Stimulated activated CD4-positive, alpha-beta T cell treated with anti-CD3 and anti-CD28 coated beads, Interleukin-4, amount 100 ng/mL, for 1 hour (primary cell): Measurements from ENCODE around the gene DLEC1.

Experiments used
- DNase-seq: peaks from one replicate; pipeline ENCODE4 v3.0.0-alpha.2; 2020

Gene DLEC1

DNA sequence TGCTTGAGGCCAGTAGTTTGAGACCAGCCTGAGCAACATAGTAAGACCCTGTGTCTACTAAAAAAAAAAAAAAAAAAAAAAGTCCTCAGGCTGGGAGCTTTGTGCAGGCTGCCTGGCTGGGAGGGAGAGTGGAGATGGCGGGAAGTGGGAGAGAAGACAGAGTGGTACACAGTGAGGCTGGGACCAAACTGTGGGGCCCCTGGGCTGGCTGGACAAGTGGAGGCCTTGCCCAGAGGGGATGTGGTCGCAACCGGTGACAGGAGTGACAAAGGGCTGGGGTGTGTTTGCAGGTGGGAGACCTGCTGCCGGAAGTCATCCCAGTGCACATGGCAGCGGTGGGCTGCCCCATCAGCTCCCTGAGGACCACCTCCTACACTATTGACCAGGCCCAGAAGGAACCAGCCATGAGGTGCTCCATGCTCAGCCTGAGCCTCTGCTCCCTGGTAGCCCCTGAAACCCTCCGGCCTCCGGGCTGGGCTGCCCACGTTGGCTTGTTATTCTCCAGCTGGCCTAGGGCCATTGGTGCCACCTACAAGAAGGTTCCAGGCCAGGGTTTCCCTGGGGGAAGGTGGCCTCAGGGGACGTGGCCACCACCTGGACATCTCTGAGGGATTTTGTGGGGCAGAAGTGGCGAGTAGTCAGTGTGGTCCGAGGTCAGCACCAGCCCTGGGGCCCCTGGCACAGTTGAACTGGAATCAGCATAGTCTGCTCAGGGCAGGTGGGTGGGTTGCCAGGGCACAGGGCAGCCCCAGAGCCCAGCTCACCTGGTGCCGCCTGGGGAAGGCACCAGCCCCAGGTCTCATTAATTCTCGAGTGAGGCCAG lies 75.3 kb downstream of the DLEC1 start:
- DNase-seq = no peak

DNA sequence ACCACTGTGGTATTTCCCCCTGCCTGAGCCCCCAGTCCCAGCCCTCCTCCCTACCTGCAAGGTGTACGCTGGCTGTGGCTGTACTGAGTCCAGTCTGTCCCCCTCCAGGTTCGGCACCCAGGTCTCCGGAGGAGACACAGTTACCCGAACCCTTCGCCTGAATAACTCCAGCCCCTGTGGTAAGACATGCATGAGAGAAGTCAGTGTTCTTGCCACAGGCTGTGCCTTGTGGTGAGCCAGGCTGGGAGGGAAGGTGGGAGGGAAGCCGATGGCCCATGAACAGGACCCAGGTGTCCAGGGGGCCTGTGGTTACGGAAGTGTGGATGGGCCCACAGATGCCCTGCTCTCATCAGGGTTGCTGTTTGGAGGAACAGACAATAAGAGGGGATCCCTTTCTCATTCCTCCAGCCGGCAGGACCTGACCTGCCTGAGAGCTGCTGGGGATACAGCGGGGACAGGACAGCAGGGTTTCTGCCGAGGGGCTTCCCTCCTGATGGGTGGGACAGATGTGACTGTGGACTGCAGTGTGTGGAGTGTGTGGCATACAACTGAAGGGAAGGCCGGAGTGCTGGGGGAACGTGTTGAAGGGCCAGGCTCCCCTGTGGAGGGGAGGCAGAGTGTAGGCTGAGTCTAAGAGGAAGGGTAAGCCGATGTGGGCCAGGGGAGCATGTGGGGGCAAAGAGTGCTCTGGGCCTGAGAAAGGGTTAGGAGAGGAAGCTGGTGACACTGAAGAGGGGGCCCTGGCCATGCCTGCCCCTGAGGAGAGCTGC lies 76.1 kb downstream of the DLEC1 start:
- DNase-seq = no peak

DNA sequence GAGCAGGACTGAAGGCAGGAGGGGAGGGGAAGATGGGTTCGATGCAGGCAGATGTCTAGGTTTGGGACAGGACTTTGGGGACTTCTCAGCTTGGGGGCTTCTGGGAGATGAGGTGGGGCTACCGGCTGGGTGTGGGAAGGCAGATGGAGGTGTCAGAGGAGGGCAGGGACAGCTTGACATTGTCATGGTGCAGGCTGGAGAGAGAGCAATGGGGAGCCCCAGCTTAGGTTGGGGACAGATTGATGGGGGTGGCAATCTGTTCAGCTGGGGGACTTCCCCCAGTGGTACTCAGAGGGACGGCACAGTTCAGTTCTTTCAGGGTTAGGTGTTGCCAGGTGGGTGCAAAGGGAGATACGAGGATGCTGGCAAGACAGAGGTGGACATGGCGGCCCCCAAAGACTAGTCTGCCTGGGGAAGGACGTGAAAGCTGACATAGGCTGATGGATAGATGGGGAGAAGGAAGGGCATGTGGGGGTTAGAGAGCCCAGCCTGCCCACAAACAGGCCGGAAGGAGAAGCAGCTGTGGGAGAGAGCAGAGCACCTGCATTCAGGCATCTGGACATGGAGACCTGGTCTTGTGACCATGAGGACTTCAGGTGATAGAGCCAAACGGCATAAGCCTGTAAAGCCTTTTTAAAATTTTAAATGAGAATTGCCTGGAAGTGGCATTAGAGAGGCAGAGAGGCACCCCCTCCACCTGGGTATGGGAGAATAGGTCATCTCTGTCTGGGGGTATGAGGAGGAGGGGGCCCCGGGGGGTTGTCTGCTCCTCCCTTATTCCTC lies 76.8 kb downstream of the DLEC1 start:
- no peak for DNase-seq

DNA sequence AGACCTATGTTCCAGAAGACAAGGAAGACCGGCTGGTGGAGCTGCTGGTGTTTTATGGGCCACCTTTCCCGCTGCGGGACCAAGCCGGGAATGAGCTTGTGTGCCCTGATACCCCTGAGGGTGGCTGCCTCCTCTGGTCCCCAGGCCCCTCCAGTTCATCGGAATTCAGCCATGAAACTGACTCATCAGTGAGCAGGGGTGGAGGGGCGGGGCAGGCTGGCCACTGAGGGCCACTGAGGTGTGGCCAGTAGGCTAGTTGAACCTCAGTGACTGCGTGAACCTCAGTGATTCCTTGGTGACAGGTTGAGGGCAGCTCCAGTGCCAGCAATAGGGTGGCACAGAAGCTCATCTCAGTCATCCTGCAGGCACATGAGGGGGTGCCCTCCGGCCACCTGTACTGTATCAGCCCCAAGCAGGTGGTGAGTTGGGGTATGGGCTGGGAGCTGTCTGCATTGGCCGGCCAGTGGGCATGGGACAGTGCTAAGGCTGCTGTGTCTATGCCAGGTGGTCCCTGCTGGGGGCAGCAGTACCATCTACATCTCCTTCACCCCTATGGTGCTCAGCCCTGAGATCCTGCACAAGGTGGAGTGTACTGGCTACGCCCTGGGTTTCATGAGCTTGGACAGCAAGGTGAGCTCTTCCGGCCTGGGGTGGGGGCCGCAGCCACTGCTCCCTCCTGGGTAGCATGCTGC lies 77.6 kb downstream of the DLEC1 start:
- no peak for DNase-seq

DNA sequence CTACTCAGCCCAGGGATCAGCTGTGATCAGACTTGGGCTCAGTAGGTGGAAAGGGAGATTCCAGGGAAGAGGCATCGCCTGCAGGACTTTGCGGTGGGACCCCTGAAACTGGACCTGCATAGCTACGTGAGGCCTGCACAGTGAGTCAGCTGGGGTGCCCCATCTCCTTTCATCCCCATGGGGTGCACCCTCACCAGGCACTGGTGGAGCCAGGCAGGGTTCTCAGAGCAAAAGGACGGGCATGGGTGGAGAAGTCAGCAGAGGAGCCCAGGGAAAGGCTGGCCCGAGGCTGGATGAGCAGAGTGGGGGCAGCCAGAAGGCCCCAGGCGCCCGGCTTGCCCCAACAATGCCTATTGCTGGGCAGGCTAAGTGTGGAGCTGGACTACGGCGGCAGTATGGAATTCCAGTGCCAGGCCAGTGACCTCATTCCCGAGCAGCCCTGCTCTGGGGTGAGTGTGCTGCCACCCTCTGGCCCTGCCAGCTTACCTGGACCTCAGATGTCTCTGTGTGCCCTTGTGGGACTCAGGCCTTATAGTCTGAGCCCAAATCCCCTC lies 78.2 kb downstream of the DLEC1 start:
- no peak for DNase-seq

DNA sequence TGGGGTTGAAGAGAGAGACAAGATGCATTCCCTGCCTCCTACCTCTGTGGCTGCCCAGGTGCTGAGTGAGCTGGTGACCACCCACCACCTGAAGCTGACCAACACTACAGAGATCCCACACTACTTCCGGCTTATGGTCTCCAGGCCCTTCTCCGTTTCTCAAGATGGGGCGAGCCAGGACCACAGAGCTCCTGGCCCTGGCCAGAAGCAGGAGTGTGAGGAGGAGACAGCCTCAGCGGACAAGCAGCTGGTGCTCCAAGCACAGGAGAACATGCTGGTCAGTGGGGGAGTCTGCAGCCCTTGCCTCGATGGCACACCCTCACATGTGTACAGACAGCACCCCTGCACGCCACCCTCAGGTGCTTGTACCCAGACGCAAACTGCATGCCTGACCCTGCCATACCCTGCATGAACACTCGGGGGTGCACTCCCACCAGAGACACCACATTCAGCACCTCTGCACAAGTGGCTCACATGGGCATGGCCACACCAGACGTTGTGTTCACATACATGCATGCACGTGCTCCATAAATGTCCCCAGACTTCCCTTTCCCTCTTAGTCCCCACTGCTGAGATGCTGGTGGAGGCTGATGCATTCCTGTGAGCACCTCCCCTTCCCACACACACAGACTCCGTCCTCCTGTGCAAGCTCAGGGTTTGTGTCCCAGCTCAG lies 78.9 kb downstream of the DLEC1 start:
- peak; percentile 74 for DNase-seq

DNA sequence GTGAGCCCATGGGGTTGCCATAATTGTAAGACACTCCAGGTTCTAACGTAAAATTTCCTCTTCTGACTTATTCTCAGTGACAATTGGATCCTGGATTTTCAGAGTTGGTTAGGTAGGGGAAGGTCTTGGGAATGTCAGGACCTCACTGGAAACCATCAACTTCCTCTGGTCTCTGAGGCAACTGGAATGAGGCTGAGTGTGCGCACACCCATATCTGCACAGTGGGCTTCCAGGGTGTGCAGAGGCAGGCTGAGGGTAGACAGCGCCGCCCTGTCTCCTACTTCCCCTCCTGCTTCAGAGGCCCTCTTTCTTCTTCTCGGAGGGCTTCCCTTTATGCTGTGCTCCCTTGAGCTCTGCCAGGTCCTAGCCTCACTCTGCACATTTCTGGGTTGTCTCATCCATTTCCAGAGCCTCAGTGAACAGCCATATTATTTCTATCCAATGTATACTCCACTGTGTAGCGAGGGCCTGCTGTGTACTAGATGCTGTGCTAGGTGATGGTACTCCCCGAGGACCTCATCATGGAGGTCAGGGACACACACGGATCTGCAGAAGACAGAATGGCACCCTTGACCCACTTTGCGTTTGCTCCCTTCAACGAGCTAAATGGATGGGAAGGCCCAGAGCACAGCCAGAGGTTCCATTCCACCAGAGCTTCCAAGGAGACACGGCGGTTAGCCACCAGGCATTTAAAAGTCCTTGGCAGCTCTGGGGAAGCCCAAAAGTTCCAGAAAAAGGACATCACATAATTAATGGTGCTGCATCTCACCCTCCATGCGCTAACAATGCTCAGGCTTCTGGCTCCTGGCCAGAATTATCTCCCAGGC lies 79.6 kb downstream of the DLEC1 start:
- no peak for DNase-seq

DNA sequence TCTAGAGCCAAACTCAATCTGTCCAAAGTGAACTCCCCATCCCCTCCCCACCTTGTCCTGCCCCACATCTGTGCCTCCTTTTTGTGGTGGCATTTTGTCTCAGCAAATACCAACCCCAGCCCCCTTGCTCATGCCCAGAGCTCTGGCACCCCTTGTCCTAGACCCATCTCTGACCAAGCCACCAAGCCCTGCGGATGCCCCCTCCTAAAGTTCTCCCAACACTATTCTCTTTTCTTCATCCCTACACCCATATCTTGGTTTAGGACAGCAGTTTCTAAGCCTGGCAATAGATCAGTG lies 80.2 kb downstream of the DLEC1 start:
- DNase-seq = no peak

DNA sequence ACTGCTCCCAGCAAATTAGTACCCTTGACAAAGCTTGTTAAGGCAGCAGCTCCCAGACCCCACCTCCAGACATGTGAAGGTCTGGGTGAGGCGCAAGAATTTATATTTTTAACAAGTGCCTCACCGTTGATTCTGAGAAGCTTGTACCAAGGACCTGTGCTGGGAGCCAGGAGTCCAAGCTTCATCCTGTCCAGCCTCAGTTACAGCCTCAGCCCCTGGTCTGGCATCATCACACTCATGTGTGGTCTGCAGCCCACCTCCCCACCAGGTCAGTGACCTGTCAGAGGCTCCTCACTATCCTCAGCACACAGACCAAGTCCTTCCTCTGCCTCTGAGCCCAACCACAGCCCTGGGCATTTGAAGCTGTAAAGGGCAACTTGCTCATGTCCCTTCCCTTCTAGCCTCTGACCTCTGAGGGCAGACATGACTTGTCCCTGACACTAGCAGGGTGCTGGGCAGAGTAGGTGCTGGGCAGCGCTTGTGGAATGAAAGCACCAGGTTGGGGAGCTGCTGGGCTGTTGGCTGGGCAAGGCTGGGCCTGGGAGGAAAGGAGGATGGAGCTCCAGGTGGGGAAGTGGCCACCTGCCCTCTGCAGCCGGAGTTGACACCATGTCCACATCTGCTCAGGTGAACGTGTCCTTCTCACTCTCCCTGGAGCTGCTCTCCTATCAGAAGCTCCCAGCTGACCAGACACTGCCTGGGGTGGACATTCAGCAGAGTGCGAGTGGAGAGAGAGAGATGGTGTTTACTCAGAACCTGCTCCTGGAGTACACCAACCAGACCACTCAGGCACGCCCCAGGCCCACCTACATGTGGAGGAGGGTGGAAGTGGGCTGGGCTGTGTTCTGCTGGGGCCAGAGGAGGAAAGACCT lies 81.0 kb downstream of the DLEC1 start:
- no peak for DNase-seq

DNA sequence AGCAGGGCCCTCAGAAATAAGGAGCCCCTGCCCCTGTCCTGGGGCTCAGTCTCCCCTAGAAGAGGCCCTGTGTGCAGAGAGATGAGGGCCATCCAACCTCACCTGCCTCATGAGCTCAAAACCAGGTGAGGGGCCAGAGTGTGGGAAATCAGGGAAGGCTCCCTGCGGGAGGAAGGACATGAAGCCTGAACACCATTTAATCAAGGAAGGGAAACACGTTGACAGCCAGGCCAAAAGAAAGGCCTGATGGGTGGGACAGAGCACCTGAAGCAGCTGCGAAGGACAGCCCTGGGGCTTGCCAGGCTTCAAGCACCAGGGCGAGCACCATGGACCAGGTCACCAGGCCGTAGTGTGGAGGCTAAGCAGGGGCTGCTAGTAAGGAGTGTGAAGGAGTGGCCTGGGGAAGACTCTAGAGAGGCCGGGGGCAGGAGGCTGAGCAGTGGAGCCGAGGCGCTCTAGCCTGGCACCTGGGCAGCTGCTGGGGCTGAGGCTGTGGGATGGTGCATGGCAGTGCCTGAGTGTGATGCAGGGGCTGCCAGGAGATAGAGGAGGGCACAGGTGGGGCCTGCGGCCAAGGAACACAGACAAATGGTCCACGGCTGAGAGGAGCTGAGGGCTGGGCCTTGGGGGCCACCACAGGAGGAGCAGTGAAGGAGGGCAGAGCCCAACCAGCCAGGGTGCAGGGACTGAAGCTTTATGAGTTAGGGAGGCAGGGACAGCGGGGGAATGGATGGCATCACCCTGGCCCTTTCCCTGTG lies 81.9 kb downstream of the DLEC1 start:
- DNase-seq = no peak

DNA sequence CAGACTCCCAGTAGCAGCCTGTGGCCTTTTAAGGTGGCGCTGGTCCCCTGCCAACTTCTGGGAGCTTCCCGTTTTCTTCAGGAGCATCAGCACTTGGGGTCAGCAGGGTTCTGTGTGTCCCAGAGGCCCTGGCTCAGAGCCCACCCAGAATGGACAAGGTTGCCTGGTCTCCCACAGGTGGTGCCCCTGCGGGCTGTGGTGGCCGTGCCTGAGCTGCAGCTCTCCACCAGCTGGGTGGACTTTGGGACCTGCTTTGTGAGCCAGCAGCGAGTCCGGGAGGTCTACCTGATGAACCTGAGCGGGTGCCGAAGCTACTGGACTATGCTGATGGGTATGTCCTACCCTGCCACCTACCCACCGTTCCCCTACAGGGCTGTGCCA lies 82.4 kb downstream of the DLEC1 start:
- DNase-seq = no peak

DNA sequence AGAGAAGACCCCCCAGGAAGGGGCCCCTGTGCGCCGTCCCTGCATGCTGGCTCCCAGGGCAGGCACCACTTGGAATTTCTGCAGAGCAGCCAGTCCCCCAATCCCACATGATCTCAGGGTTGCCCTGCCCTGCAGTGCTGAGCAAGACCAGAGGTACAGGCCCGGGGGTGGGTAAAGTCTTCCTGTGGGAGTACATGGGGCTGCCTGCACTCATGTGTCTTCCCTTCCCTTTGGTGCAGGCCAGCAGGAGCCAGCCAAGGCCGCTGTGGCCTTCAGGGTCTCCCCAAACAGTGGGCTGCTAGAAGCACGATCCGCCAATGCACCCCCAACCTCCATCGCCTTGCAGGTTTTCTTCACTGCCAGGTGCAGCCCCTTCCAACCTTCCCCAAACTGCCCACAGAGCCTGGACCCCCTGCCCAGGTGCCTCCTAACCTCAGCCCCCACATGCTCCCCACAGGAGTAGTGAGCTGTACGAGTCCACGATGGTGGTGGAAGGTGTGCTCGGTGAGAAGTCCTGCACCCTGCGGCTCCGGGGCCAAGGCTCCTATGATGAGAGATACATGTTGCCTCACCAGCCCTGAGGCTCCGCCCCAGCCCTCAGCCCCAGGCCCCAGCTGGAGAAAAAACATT lies 82.9 kb downstream of the DLEC1 start:
- DNase-seq = no peak

DNA sequence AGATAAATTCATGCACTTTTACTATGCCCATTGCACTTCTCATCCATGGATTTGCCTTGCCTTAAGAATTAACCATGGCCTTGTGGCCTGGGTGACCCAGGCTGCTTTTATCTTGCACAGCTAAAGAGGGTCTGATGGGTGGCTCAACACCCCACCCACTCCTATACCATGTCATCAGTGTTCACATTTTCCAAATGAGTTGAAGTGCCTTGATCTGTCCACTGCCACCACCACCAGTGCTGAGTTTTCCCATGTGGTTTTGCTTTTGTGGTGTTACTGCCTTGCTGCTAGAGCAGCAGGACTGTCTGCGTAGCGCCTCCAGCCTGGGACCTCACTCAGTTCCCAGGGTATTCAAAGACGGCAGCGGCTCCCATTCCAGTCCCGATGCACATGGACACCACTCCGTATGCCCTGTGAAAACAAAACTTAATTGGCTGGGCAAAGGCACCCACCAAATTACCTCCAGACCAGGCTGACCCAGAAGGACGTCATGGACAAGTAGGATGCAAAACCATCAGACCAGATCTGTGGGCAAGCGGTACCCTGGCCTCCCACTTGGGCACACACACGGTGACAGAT lies 83.8 kb downstream of the DLEC1 start:
- DNase-seq = no peak

DNA sequence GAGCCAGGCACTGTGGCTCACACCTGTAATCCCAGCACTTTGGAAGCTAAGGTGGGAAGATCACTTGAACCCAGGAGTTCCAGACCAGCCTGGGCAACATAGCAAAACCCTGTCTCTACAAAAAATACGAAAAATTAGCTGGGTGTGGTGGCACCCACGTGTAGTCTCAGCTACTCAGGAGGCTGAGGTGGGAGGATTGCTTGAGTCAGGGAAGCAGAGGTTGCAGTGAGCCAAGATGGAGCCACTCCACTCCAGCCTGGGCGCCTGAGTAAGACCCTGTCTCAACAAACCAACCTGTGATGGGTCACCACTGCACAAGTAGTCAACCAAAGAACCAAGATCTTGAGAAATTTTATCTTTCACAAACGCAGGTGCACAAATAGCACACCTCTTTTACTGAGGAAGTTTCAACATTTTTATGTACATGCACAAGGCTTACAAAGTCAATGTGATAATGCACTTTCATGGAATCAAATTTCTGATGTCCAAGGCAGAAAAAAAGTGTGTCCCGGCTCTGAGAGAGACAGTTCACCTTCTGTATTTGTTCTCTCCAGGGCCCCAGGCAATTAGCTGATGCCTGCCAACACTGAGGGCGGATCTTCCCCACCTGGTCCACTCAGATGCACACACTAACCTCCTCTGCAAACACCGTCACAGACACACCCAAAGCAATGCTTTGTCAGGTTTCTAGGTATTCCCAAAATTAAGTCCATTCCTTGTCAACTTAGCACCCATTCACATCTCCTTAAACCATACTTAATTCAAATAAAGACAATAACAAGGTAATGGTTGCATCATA lies 85.5 kb downstream of the DLEC1 start:
- no peak for DNase-seq

DNA sequence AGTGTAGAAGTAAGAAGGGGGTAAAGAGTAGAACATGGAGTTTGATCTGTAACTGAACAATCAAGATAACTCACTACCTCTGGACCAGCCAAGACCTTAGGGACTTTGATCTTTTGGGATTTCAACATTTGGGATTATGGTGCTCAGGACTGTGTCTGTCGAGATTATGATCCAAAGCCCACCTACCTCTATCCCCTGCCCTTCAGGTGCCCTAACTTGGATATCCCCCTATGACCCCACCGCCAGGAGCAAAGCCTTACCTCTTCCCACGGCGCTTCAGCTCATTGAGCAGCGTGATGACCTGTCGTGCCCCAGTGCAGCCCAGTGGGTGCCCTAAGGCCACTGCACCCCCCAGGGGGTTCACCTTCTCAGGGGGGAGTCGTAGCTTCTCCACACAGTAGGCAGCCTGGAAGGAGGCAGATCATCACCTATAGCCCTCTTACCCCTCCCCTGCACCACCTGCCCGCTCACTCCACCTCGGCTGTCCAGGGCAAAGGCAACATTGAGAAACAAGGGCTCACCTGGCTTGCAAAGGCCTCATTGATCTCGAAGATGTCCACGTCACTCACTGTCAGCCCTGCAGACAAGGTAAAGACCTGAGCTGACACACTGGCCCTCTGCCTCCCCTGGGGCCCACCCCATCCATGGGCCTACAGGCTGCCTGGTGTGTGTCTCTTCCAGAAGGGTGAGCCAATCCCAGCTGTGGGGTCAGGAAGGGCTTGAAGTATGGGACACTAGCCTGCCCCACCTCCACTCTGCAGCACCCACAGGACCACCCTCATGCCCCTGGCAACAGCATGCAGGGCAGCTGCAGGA lies 86.5 kb downstream of the DLEC1 start:
- no peak for DNase-seq

DNA sequence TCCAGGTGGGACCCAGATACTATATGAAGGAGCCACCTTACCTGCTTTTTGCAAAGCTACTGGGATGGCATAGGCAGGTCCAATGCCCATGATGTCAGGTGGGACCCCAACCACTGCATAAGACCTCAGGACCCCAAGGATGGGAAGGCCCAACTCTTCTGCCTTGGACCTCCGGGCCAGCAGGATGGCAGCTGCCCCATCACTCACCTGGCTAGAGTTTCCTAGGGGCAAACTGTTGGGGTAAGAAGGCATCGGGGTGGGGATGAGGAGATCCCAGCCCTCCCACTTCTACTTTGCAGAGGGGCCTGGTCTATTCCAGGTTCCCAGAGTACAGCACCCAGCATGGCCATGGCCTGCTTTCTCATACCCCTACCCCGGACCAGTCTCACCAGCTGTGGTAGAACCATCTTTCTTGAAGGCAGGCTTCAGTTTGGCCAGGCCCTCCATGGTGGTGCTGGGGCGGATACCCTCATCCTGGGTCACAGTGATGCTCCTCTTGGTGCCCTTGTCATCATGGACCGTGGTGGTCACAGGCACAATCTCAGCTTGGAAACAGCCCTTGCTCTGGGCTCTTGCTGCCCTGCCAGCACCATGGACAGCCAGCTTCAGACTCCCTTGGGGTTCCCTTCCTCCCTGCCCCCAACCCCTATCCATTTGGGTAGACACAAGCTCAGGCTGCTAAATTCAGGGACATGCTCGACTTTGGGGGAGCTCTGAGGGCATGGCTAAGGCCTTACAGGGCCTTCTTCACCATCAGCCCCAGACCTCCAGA lies 87.3 kb downstream of the DLEC1 start:
- no peak for DNase-seq
